Stimulated activated CD4-positive, alpha-beta T cell treated with anti-CD3 and anti-CD28 coated beads, TNF-alpha, amount 100 ng/mL, for 48 hours (primary cell): ENCODE results near the gene SPATA21.
"Not testable (repeated sequence)": the region's sequence is repeated elsewhere in the genome, so short reads cannot be mapped to it uniquely, and the experiment has no call there.

Source experiments
- DNase-seq, 3 donors: peaks; one replicate each; pipeline ENCODE4 v3.0.0-alpha.2; 2020; ENCODE audit warnings: low read depth in 3 of 3

Gene SPATA21

GRCh38 chr1:16383888-16384287 is 53.3 kb downstream of the SPATA21 start:
- DNase-seq, result no peak

- DNase-seq, result no peak
Measured at GRCh38 chr1:16380868-16381267, 56.4 kb downstream of the SPATA21 start.

GRCh38 chr1:16378443-16378842 is 58.8 kb downstream of the SPATA21 start:
- DNase-seq, result no peak

GRCh38 chr1:16376971-16377370 is 60.3 kb downstream of the SPATA21 start:
- no peak for DNase-seq

GRCh38 chr1:16375521-16376340 is 61.5 kb downstream of the SPATA21 start:
- DNase-seq, result no peak

- DNase-seq, result no peak
Measured at GRCh38 chr1:16374266-16374665, 63.0 kb downstream of the SPATA21 start.

- DNase-seq, result no peak
Measured at GRCh38 chr1:16372535-16373285, 64.5 kb downstream of the SPATA21 start.

GRCh38 chr1:16371725-16372124 is 65.5 kb downstream of the SPATA21 start:
- no peak for DNase-seq

GRCh38 chr1:16369821-16370220 is 67.4 kb downstream of the SPATA21 start:
- no peak for DNase-seq

- no peak for DNase-seq
Measured at GRCh38 chr1:16367968-16368890, 69.0 kb downstream of the SPATA21 start.

GRCh38 chr1:16367258-16367967 is 69.8 kb downstream of the SPATA21 start:
- peak; percentile 68 to 85 (median 78) for DNase-seq

- peak; percentile 80 to 94 (median 91) for DNase-seq
Measured at GRCh38 chr1:16366722-16367257, 70.4 kb downstream of the SPATA21 start, which contains the start of gene SZRD1. TSS of gene SZRD1 (plus strand) at chr1:16367242. CDS start at chr1:16367258, 16 bp downstream.

- not testable (repeated sequence) for DNase-seq
Measured at GRCh38 chr1:16365146-16365498, 72.1 kb downstream of the SPATA21 start.

GRCh38 chr1:16356867-16357266 is 80.4 kb downstream of the SPATA21 start:
- no peak for DNase-seq

GRCh38 chr1:16354619-16355018 is 82.6 kb downstream of the SPATA21 start:
- DNase-seq, result no peak

- DNase-seq, result no peak
Measured at GRCh38 chr1:16352842-16353535, 84.2 kb downstream of the SPATA21 start.

- DNase-seq, result peak; percentile 79 to 87 (median 85)
Measured at GRCh38 chr1:16351994-16352841, 85.0 kb downstream of the SPATA21 start, which contains the start of gene FBXO42. TSS of gene FBXO42 (minus strand) at chr1:16352480. CDS start at chr1:16315418, 37,062 bp downstream.

GRCh38 chr1:16351456-16351993 is 85.7 kb downstream of the SPATA21 start:
- no peak for DNase-seq

- no peak for DNase-seq
Measured at GRCh38 chr1:16349847-16350406, 87.3 kb downstream of the SPATA21 start.
